GM21825 (cell line): ENCODE data around the gene MYF5.
"Not testable (repeated sequence)": the region's sequence is repeated elsewhere in the genome, so short reads cannot be mapped to it uniquely, and the experiment has no call there.

Source experiments
- ATAC-seq: cut with Tn5 transposase; IDR thresholded peaks from one replicate; pipeline ENCODE4 v1.9.1; 2021; ENCODE audit warnings: mild to moderate bottlenecking, moderate library complexity; ENCODE audit not compliant: unreplicated experiment

MYF5 gene

GRCh38 chr12:80716696-80717469, at the start of gene MYF5:
Gene MYF5 (plus strand): TSS chr12:80716912. CDS start chr12:80717064, 152 bp downstream.
- no peak for ATAC-seq

- ATAC-seq: no peak
Observed at GRCh38 chr12:80670214-80670613, 46.5 kb upstream of the MYF5 start.

GRCh38 chr12:80676042-80676636, 40.6 kb upstream of the MYF5 start:
- not testable (repeated sequence) for ATAC-seq

- ATAC-seq: no peak
Observed at GRCh38 chr12:80676856-80677255, 39.9 kb upstream of the MYF5 start.

GRCh38 chr12:80677994-80678393, 38.7 kb upstream of the MYF5 start:
- ATAC-seq: no peak

GRCh38 chr12:80679346-80680131, 37.2 kb upstream of the MYF5 start:
- no peak for ATAC-seq

- ATAC-seq: no peak
Observed at GRCh38 chr12:80681287-80681686, 35.4 kb upstream of the MYF5 start.

GRCh38 chr12:80681786-80682185, 34.9 kb upstream of the MYF5 start:
- no peak for ATAC-seq

GRCh38 chr12:80684077-80684495, 32.6 kb upstream of the MYF5 start:
- ATAC-seq: no peak

- no peak for ATAC-seq
Observed at GRCh38 chr12:80690090-80690489, 26.6 kb upstream of the MYF5 start.

GRCh38 chr12:80690513-80690912, 26.2 kb upstream of the MYF5 start:
- ATAC-seq: no peak

- ATAC-seq: peak; percentile 61
Observed at GRCh38 chr12:80692114-80692513, 24.6 kb upstream of the MYF5 start.

GRCh38 chr12:80697270-80697887, 19.3 kb upstream of the MYF5 start:
- no peak for ATAC-seq

- no peak for ATAC-seq
Observed at GRCh38 chr12:80698256-80698655, 18.5 kb upstream of the MYF5 start.

GRCh38 chr12:80698847-80699542, 17.7 kb upstream of the MYF5 start:
- ATAC-seq: no peak

- no peak for ATAC-seq
Observed at GRCh38 chr12:80700327-80700726, 16.4 kb upstream of the MYF5 start.

- ATAC-seq: no peak
Observed at GRCh38 chr12:80701388-80701787, 15.3 kb upstream of the MYF5 start.

GRCh38 chr12:80702889-80703805, 13.6 kb upstream of the MYF5 start:
- ATAC-seq: peak; percentile 75

GRCh38 chr12:80704420-80704819, 12.3 kb upstream of the MYF5 start:
- no peak for ATAC-seq
